DND-41 (cell line): Measurements from ENCODE around the gene CYP4F22.
A peak's percentile ranks its signal among the peaks of the same experiment; 100 is the strongest.

Experiments used
- ATAC-seq: fragments of 200-7000 bp; cut with Tn5 transposase; 3 replicates; pipeline ENCODE4 v1.9.1; 2021; ENCODE audit warnings: low read depth; ENCODE audit not compliant: insufficient read depth
- DNase-seq: peaks from one replicate; pipeline ENCODE4 v3.0.0-alpha.2; 2020
- H2AFZ ChIP-seq: 2 replicates; pipeline ENCODE4 v1.6.0; 2012; ENCODE audit warnings: low read depth, low read length
- H3K27ac ChIP-seq: 2 replicates; pipeline ENCODE4 v1.5.1; 2012; ENCODE audit warnings: low read length, inconsistent platforms
- H3K27me3 ChIP-seq: fragments of 200-600 bp; sonication (generic); 2 replicates; pipeline ENCODE4 v1.6.0; 2012; ENCODE audit warnings: low read length, mild to moderate bottlenecking, inconsistent platforms; ENCODE audit not compliant: insufficient read depth, poor library complexity
- H3K36me3 ChIP-seq: 2 replicates; pipeline ENCODE4 v1.5.1; 2012; ENCODE audit warnings: low read length, inconsistent platforms; ENCODE audit not compliant: insufficient read depth
- H3K4me1 ChIP-seq: 2 replicates; pipeline ENCODE4 v1.5.1; 2012; ENCODE audit warnings: mild to moderate bottlenecking, low read length; ENCODE audit not compliant: insufficient read depth
- H3K4me2 ChIP-seq: 2 replicates; pipeline ENCODE4 v1.6.0; 2012; ENCODE audit warnings: mild to moderate bottlenecking, moderate library complexity, low read length, inconsistent platforms; ENCODE audit not compliant: insufficient read depth
- H3K4me3 ChIP-seq, 2 experiments: fragments of 200-600 bp in 1 of 2; shearing (Covaris generic) in 1 of 2; 2 replicates each; pipeline ENCODE4 v1.5.1; 2012 to 2016; ENCODE audit warnings: inconsistent platforms in 2 of 2, low read length in 2 of 2, mild to moderate bottlenecking in 2 of 2, low read depth in 1 of 2, moderate library complexity in 1 of 2
- H3K79me2 ChIP-seq: 2 replicates; pipeline ENCODE4 v1.6.0; 2012; ENCODE audit warnings: low read length, inconsistent platforms; ENCODE audit not compliant: insufficient read depth
- H3K9ac ChIP-seq: 2 replicates; pipeline ENCODE4 v1.6.0; 2012; ENCODE audit warnings: low read depth, mild to moderate bottlenecking, inconsistent platforms, low read length, moderate library complexity
- H3K9me3 ChIP-seq: 2 replicates; pipeline ENCODE4 v1.5.1; 2012; ENCODE audit warnings: low read length, moderate library complexity, mild to moderate bottlenecking, inconsistent platforms; ENCODE audit not compliant: insufficient read depth, severe bottlenecking
- H4K20me1 ChIP-seq: 2 replicates; pipeline ENCODE4 v1.6.0; 2012; ENCODE audit warnings: low read length; ENCODE audit not compliant: insufficient read depth
- CTCF ChIP-seq: IDR thresholded peaks from 2 replicates; pipeline ENCODE4 v1.5.1; 2012; ENCODE audit warnings: borderline replicate concordance, low read length, moderate library complexity, mild to moderate bottlenecking; ENCODE audit not compliant: poor library complexity, severe bottlenecking; ENCODE audit errors: extremely low read depth
- EZH2 ChIP-seq: IDR thresholded peaks from 3 replicates; pipeline ENCODE4 v1.6.1; 2012; ENCODE audit warnings: borderline replicate concordance, low read depth, mild to moderate bottlenecking, moderate library complexity, low read length, inconsistent platforms; ENCODE audit not compliant: severe bottlenecking

Gene CYP4F22

GRCh38 chr19:15556634-15557181 is 48.4 kb downstream of the CYP4F22 start:
- H2AFZ ChIP-seq = peak overlapping the region; percentile 58
- H3K27me3 ChIP-seq = no peaks in the 10 kb centered on the region
- ATAC-seq = no peak
- no peaks in the 10 kb centered on the region for H3K36me3 ChIP-seq
- H4K20me1 ChIP-seq = no peaks in the 10 kb centered on the region
- H3K27ac ChIP-seq = peak overlapping the region; percentile 2; the same call in 1 of the 2 replicates
- no peaks in the 10 kb centered on the region for H3K9me3 ChIP-seq
- H3K4me2 ChIP-seq = peak overlapping the region; percentile 77
- no peaks in the 10 kb centered on the region for H3K79me2 ChIP-seq
- DNase-seq = no peak
- TF ChIP-seq EZH2 (no peak), CTCF (no peak)
- H3K9ac ChIP-seq = peak overlapping the region; percentile 9; the same call in 1 of the 2 replicates
- H3K4me1 ChIP-seq = peaks cover 21% of the 10 kb centered on the region
- peak overlapping the region in 1 of 2 experiments; percentile 54; a peak in 2 of 4 replicates for H3K4me3 ChIP-seq

- H3K4me1 ChIP-seq = peaks cover 21% of the 10 kb centered on the region
- no peak overlapping the region for H3K4me3 ChIP-seq
- no peak for ATAC-seq
- H4K20me1 ChIP-seq = no peaks in the 10 kb centered on the region
- no peaks in the 10 kb centered on the region for H3K79me2 ChIP-seq
- no peaks in the 10 kb centered on the region for H3K27me3 ChIP-seq
- no peaks in the 10 kb centered on the region for H3K9me3 ChIP-seq
- H3K9ac ChIP-seq = no peak overlapping the region
- no peak overlapping the region for H3K4me2 ChIP-seq
- no peak overlapping the region for H2AFZ ChIP-seq
- H3K36me3 ChIP-seq = no peaks in the 10 kb centered on the region
- no peak for DNase-seq
- H3K27ac ChIP-seq = no peak overlapping the region
- no peak for TF ChIP-seq CTCF
- no peak for TF ChIP-seq EZH2
Observed at GRCh38 chr19:15557223-15557622, 48.9 kb downstream of the CYP4F22 start.

GRCh38 chr19:15562145-15562544 is 53.8 kb downstream of the CYP4F22 start:
- H3K9me3 ChIP-seq = no peaks in the 10 kb centered on the region
- no peak overlapping the region for H3K9ac ChIP-seq
- no peaks in the 10 kb centered on the region for H3K79me2 ChIP-seq
- no peaks in the 10 kb centered on the region for H3K36me3 ChIP-seq
- no peak overlapping the region for H2AFZ ChIP-seq
- DNase-seq (no peak), ATAC-seq (no peak)
- H3K27ac ChIP-seq = no peak overlapping the region
- H3K27me3 ChIP-seq = no peaks in the 10 kb centered on the region
- H4K20me1 ChIP-seq = no peaks in the 10 kb centered on the region
- no peak overlapping the region for H3K4me3 ChIP-seq
- TF ChIP-seq EZH2 (no peak), CTCF (no peak)
- H3K4me2 ChIP-seq = no peak overlapping the region
- H3K4me1 ChIP-seq = no peaks in the 10 kb centered on the region
